ENCODE results near the gene LYPD6B. TPM values are rescaled to one million over a fixed set of nuclear protein-coding genes. Genes with fewer than 3 reads are reported as not detected.

LYPD6B gene
- total RNA-seq, 1 donor from 2014 or later: 1.1 TPM

- peak; percentile 20 for DNase-seq (ENCODE audit: low read depth)
- H3K4me3 ChIP-seq (ENCODE audit: low read depth, low read length): no peak overlapping the region
- TF ChIP-seq, protein P1, sequence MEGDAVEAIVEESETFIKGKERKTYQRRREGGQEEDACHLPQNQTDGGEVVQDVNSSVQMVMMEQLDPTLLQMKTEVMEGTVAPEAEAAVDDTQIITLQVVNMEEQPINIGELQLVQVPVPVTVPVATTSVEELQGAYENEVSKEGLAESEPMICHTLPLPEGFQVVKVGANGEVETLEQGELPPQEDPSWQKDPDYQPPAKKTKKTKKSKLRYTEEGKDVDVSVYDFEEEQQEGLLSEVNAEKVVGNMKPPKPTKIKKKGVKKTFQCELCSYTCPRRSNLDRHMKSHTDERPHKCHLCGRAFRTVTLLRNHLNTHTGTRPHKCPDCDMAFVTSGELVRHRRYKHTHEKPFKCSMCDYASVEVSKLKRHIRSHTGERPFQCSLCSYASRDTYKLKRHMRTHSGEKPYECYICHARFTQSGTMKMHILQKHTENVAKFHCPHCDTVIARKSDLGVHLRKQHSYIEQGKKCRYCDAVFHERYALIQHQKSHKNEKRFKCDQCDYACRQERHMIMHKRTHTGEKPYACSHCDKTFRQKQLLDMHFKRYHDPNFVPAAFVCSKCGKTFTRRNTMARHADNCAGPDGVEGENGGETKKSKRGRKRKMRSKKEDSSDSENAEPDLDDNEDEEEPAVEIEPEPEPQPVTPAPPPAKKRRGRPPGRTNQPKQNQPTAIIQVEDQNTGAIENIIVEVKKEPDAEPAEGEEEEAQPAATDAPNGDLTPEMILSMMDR (conservative IDR thresholded peaks at IDR 0.05; ENCODE audit: low read depth, low read length): no peak
Observed at GRCh38 chr2:149169656-149170055, 131.2 kb downstream of the LYPD6B start.

DNA sequence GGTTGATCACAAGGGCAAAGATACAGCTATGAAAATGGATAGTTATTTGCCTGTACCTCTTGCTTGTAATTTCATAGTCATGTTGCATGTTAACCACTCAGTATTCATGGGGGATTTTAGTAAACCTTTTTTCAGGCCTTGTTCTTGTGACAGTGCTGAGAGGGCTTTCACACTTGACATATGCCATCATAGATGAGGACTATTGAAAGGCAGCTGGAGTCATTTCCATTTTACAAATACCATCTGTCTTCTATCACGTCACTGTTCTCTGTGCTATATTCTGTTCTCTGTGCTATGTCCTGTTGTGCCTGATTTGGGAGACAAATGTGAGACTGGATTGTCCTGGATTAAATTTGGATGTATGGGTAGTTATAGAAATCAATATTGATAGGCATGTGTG, 131.7 kb downstream of the LYPD6B start:
- TF ChIP-seq, protein P1 (conservative IDR thresholded peaks at IDR 0.05; ENCODE audit: low read depth, low read length): no peak
- no peak for DNase-seq (ENCODE audit: low read depth)
- H3K4me3 ChIP-seq (ENCODE audit: low read depth, low read length): no peak overlapping the region

- H3K4me3 ChIP-seq (ENCODE audit: low read depth, low read length): no peak overlapping the region
- TF ChIP-seq, protein P1 (conservative IDR thresholded peaks at IDR 0.05; ENCODE audit: low read depth, low read length): no peak
Observed at GRCh38 chr2:149170911-149171310, 132.4 kb downstream of the LYPD6B start.

DNA sequence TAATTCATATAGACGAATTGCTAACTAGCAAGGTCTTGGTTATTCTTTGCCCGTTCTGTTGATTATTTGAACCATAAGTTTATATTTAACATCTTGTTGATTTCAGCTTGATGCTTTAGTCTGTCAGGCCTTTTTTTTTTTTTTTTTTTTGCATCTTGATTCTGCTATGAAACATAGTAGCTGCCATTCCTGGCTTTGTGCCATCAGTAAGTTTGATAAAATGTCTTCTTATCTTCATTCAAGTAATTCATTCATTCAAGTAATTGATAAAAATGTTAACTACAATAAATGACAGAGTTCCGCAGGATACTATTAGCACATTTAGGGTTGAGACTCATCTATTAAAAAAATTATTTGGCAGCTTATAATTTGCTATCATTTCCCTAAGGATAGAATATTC, 134.7 kb downstream of the LYPD6B start:
- H3K4me3 ChIP-seq (ENCODE audit: low read depth, low read length): no peak overlapping the region
- no peak for DNase-seq (ENCODE audit: low read depth)
- TF ChIP-seq, protein P1 (conservative IDR thresholded peaks at IDR 0.05; ENCODE audit: low read depth, low read length): no peak

More at GRCh38 chr2:149170911-149171310, 132.4 kb downstream of the LYPD6B start:
- DNase-seq (ENCODE audit: low read depth): no peak

GRCh38 chr2:149175956-149176355, 137.5 kb downstream of the LYPD6B start:
- no peak overlapping the region for H3K4me3 ChIP-seq (ENCODE audit: low read depth, low read length)
- TF ChIP-seq, protein P1 (conservative IDR thresholded peaks at IDR 0.05; ENCODE audit: low read depth, low read length): no peak
- DNase-seq (ENCODE audit: low read depth): no peak

- DNase-seq (ENCODE audit: low read depth): no peak
- TF ChIP-seq, protein P1 (conservative IDR thresholded peaks at IDR 0.05; ENCODE audit: low read depth, low read length): no peak
- H3K4me3 ChIP-seq (ENCODE audit: low read depth, low read length): no peak overlapping the region
Observed at GRCh38 chr2:149178612-149179011, 140.1 kb downstream of the LYPD6B start.

- no peak for DNase-seq (ENCODE audit: low read depth)
- TF ChIP-seq, protein P1 (conservative IDR thresholded peaks at IDR 0.05; ENCODE audit: low read depth, low read length): no peak
- H3K4me3 ChIP-seq (ENCODE audit: low read depth, low read length): no peak overlapping the region
Observed at GRCh38 chr2:149180226-149180875, 141.9 kb downstream of the LYPD6B start.
